Spleen (tissue), 11 donors: ENCODE results near the gene ADAMTS18. TPM values are rescaled to one million over a fixed set of nuclear protein-coding genes. Genes with fewer than 3 reads are reported as not detected.

Experiments
- DNase-seq: peaks from one replicate; pipeline ENCODE4 v3.0.0-alpha.2; 2020
- H3K27ac ChIP-seq, 8 donors: fragments of 200-600 bp; sonication (generic) in 7 of 8; 1 replicate in 4 of 8; 2 replicates in 4 of 8; pipeline versions ENCODE4 v1.5.0 to v1.8.0; 2016 to 2021; ENCODE audit warnings: inconsistent platforms in 4 of 8, mild to moderate bottlenecking in 4 of 8, moderate library complexity in 1 of 8
- H3K27me3 ChIP-seq, 7 donors: fragments of 200-600 bp; sonication (generic) in 6 of 7; replicated peaks in 1 of 7; 1 replicate in 4 of 7; 2 replicates in 3 of 7; pipeline versions ENCODE4 v1.5.0 to v1.8.0; 2016 to 2021; ENCODE audit warnings: inconsistent platforms in 3 of 7, mild to moderate bottlenecking in 1 of 7
- H3K36me3 ChIP-seq, 6 donors: fragments of 200-600 bp; sonication (generic) in 5 of 6; 1 replicate in 4 of 6; 2 replicates in 2 of 6; pipeline versions ENCODE4 v1.5.0 to v1.8.0; 2016 to 2021; ENCODE audit warnings: inconsistent platforms in 2 of 6
- H3K4me1 ChIP-seq, 6 donors: fragments of 200-600 bp; sonication (generic) in 5 of 6; 1 replicate in 3 of 6; 2 replicates in 3 of 6; pipeline versions ENCODE4 v1.5.0 to v1.8.0; 2016 to 2021; ENCODE audit warnings: inconsistent platforms in 3 of 6
- H3K4me3 ChIP-seq, 8 donors: fragments of 200-600 bp; sonication (generic) in 7 of 8; 1 replicate in 4 of 8; 2 replicates in 4 of 8; pipeline versions ENCODE4 v1.5.0 to v1.8.0; 2016 to 2021; ENCODE audit warnings: inconsistent platforms in 4 of 8, mild to moderate bottlenecking in 4 of 8, moderate library complexity in 2 of 8
- H3K9me3 ChIP-seq, 8 donors: fragments of 200-600 bp; sonication (generic) in 7 of 8; 1 replicate in 4 of 8; 2 replicates in 4 of 8; pipeline versions ENCODE4 v1.5.0 to v1.8.0; 2016 to 2021; ENCODE audit warnings: inconsistent platforms in 4 of 8
- CTCF ChIP-seq, 11 experiments: fragments of 200-600 bp in 7 of 11; fragments of 450-650 bp in 4 of 11; sonication (generic) in 4 of 11; IDR thresholded peaks in 8 of 11; conservative IDR thresholded peaks in 3 of 11; 1 replicate in 7 of 11; 2 replicates in 4 of 11; pipeline versions ENCODE4 v1.4.0 to v1.8.0; 2016 to 2021; ENCODE audit warnings: antibody characterized with exemption in 11 of 11, inconsistent platforms in 4 of 11, mild to moderate bottlenecking in 1 of 11
- POLR2A ChIP-seq, 3 donors: fragments of 450-650 bp; IDR thresholded peaks; one replicate each; pipeline ENCODE4 v1.5.1; 2017; ENCODE audit warnings: antibody characterized with exemption in 3 of 3, mild to moderate bottlenecking in 1 of 3
- POLR2AphosphoS5 ChIP-seq, 3 donors: sonication (generic); formaldehyde crosslinking; IDR thresholded peaks; one replicate each; pipeline ENCODE4 v1.5.1; 2017; ENCODE audit warnings: antibody characterized with exemption in 3 of 3
- WGBS, 5 donors: extraction: QIAGEN DNeasy Blood & Tissue Kit in 3 of 5; methylation state at CpG; one replicate each; pipeline versions ENCODE4 v1.1.5 to v1.1.7; 2013 to 2018; 5-methylcytosine and 5-hydroxymethylcytosine counted together
- intact Hi-C: fragments of 100-400 bp; cut with DNase I; formaldehyde crosslinking; loops from one replicate; pipeline ENCODE4 v1.15.0; 2023; ENCODE audit warnings: low total_unique reads
- polyA plus RNA-seq, 3 donors: library from polyadenylated mRNA; stranded (reverse); fragments of 200-250 nt; gene quantifications; one replicate each; pipeline ENCODE4 v1.2.1, GENCODE V29; 2013
- total RNA-seq, 7 donors: library from RNA; depleted of rRNA in 3 of 7; stranded (reverse); fragments of >200 nt in 3 of 7; fragmentation: NEBNext Ultra II Directional in 4 of 7; extraction: Animal tissue kit (Norgen Biotek cat#: 25700) in 4 of 7; gene quantifications; one replicate each; pipeline versions ENCODE4 v1.1.0 to v1.2.1, GENCODE V29; 2016 to 2021
- donor health status: healthy with polysubstance abuse.
- donor health status: DM: no; HTN: no; CAD: no; lungs with moderate emphysema.
- donor health status: DM: no; HTN: no; CAD: no.
- donor health status: Bipolar disorder and iron deficiency.
- donor health status: healthy.
- donor health status: DM: no; HTN: no; CAD: no.
- donor health status: DM: yes; HTN: yes; CAD: no.

ADAMTS18 gene
- total and polyA plus RNA-seq, 10 donors: not detected

- no peak for DNase-seq
- Histone ChIP-seq H3K9me3 (no peaks in the 10 kb centered on the region), H3K4me3 (no peak overlapping the region), H3K27ac (no peak overlapping the region), H3K4me1 (no peaks in the 10 kb centered on the region), H3K36me3 (no peaks in the 10 kb centered on the region), H3K27me3 (peaks cover 0 to 2% (median 0%) of the 10 kb centered on the region in 7 donors)
- TF ChIP-seq POLR2AphosphoS5 (IDR thresholded peaks at IDR 0.05) (no peak), POLR2A (IDR thresholded peaks at IDR 0.05) (no peak), CTCF (IDR thresholded peaks at IDR 0.05 in 8 of 11, conservative IDR thresholded peaks at IDR 0.05 in 3 of 11) (no peak)
- 85 to 90% (median 89%) methylated on average over 12 of the region's 12 CpGs for WGBS, 5 donors
- intact Hi-C loops: no loop called here
Measured at GRCh38 chr16:77335652-77336234, 99.1 kb downstream of the ADAMTS18 start.

GRCh38 chr16:77332792-77333191, 102.0 kb downstream of the ADAMTS18 start:
- no peaks in the 10 kb centered on the region for H3K4me1 ChIP-seq
- WGBS, 5 donors: 85 to 90% (median 86%) methylated on average over 5 of the region's 5 CpGs
- no peak for DNase-seq
- peaks cover 0 to 7% (median 0%) of the 10 kb centered on the region in 7 donors for H3K27me3 ChIP-seq
- no peaks in the 10 kb centered on the region for H3K9me3 ChIP-seq
- no peaks in the 10 kb centered on the region for H3K36me3 ChIP-seq
- H3K4me3 ChIP-seq: no peak overlapping the region
- TF ChIP-seq POLR2AphosphoS5 (IDR thresholded peaks at IDR 0.05): no peak
- TF ChIP-seq POLR2A (IDR thresholded peaks at IDR 0.05): no peak
- TF ChIP-seq CTCF (IDR thresholded peaks at IDR 0.05 in 8 of 11, conservative IDR thresholded peaks at IDR 0.05 in 3 of 11): no peak
- intact Hi-C loops: no loop called here
- H3K27ac ChIP-seq: no peak overlapping the region

GRCh38 chr16:77331802-77332586, 102.8 kb downstream of the ADAMTS18 start:
- Histone ChIP-seq H3K4me1 (no peaks in the 10 kb centered on the region), H3K9me3 (no peaks in the 10 kb centered on the region), H3K36me3 (no peaks in the 10 kb centered on the region), H3K27me3 (peaks cover 0 to 7% (median 0%) of the 10 kb centered on the region in 7 donors), H3K27ac (no peak overlapping the region), H3K4me3 (no peak overlapping the region)
- intact Hi-C loops: no loop called here
- TF ChIP-seq POLR2AphosphoS5 (IDR thresholded peaks at IDR 0.05) (no peak), POLR2A (IDR thresholded peaks at IDR 0.05) (no peak), CTCF (IDR thresholded peaks at IDR 0.05 in 8 of 11, conservative IDR thresholded peaks at IDR 0.05 in 3 of 11) (no peak)
- 55 to 69% (median 60%) methylated on average over 9 of the region's 9 CpGs for WGBS, 5 donors
- DNase-seq: no peak

- H3K27me3 ChIP-seq: peaks cover 0 to 7% (median 0%) of the 10 kb centered on the region in 7 donors
- H3K27ac ChIP-seq: no peak overlapping the region
- TF ChIP-seq POLR2A (IDR thresholded peaks at IDR 0.05) (no peak), CTCF (IDR thresholded peaks at IDR 0.05 in 8 of 11, conservative IDR thresholded peaks at IDR 0.05 in 3 of 11) (no peak), POLR2AphosphoS5 (IDR thresholded peaks at IDR 0.05) (no peak)
- no peaks in the 10 kb centered on the region for H3K4me1 ChIP-seq
- no peak for DNase-seq
- H3K36me3 ChIP-seq: no peaks in the 10 kb centered on the region
- H3K4me3 ChIP-seq: no peak overlapping the region
- intact Hi-C loops: no loop called here
- no peaks in the 10 kb centered on the region for H3K9me3 ChIP-seq
Measured at GRCh38 chr16:77331043-77331442, 103.8 kb downstream of the ADAMTS18 start.
